Trophoblast cell (in vitro differentiated cells and primary cell): Measurements from ENCODE around the gene STAC.

Experiments used
- DNase-seq, 2 donors: peaks; one replicate each; pipeline ENCODE4 v3.0.0-alpha.2; 2016
- H2AFZ ChIP-seq: 2 replicates; pipeline ENCODE4 v1.6.1; 2013; ENCODE audit warnings: low read length, moderate library complexity, mild to moderate bottlenecking; ENCODE audit not compliant: insufficient read depth, poor library complexity
- H2AK5ac ChIP-seq: 2 replicates; pipeline ENCODE4 v1.6.1; 2013; ENCODE audit warnings: mild to moderate bottlenecking, low read length
- H2BK120ac ChIP-seq: 2 replicates; pipeline ENCODE4 v1.6.1; 2013; ENCODE audit warnings: low read length, mild to moderate bottlenecking, moderate library complexity; ENCODE audit not compliant: insufficient read depth, poor library complexity
- H2BK12ac ChIP-seq: 2 replicates; pipeline ENCODE4 v1.6.1; 2013; ENCODE audit warnings: mild to moderate bottlenecking, low read length, moderate library complexity
- H2BK5ac ChIP-seq: 2 replicates; pipeline ENCODE4 v1.6.1; 2013; ENCODE audit warnings: low read length, low read depth, moderate library complexity, mild to moderate bottlenecking; ENCODE audit not compliant: poor library complexity
- H3K14ac ChIP-seq: 2 replicates; pipeline ENCODE4 v1.6.1; 2013; ENCODE audit warnings: mild to moderate bottlenecking, low read length
- H3K18ac ChIP-seq: 2 replicates; pipeline ENCODE4 v1.6.1; 2013; ENCODE audit warnings: mild to moderate bottlenecking, low read length
- H3K23ac ChIP-seq: 2 replicates; pipeline ENCODE4 v1.6.1; 2013; ENCODE audit warnings: low read length
- H3K27ac ChIP-seq: 2 replicates; pipeline ENCODE4 v1.5.1; 2013; ENCODE audit warnings: low read depth, mild to moderate bottlenecking, inconsistent platforms, low read length, moderate library complexity
- H3K27me3 ChIP-seq: 2 replicates; pipeline ENCODE4 v1.6.1; 2013; ENCODE audit warnings: inconsistent platforms, mild to moderate bottlenecking, low read length, moderate library complexity; ENCODE audit not compliant: insufficient read depth
- H3K36me3 ChIP-seq, 2 experiments: 1 replicate in 1 of 2; 2 replicates in 1 of 2; pipeline ENCODE4 v1.6.1; 2013; ENCODE audit warnings: low read length in 2 of 2, mild to moderate bottlenecking in 2 of 2, moderate library complexity in 1 of 2; ENCODE audit not compliant: insufficient read depth in 2 of 2, control insufficient read depth in 1 of 2
- H3K4ac ChIP-seq: 2 replicates; pipeline ENCODE4 v1.6.1; 2013; ENCODE audit warnings: low read depth, mild to moderate bottlenecking, low read length, moderate library complexity
- H3K4me1 ChIP-seq, 2 experiments: 1 replicate in 1 of 2; 2 replicates in 1 of 2; pipeline ENCODE4 v1.6.1; 2013; ENCODE audit warnings: low read length in 2 of 2, mild to moderate bottlenecking in 2 of 2, moderate library complexity in 1 of 2; ENCODE audit not compliant: insufficient read depth in 2 of 2, control insufficient read depth in 1 of 2
- H3K4me2 ChIP-seq: 2 replicates; pipeline ENCODE4 v1.6.1; 2013; ENCODE audit warnings: inconsistent platforms, mild to moderate bottlenecking, low read length, moderate library complexity
- H3K4me3 ChIP-seq: 2 replicates; pipeline ENCODE4 v1.5.1; 2013; ENCODE audit warnings: mild to moderate bottlenecking, low read depth, low read length, inconsistent platforms
- H3K79me1 ChIP-seq: one replicate; pipeline ENCODE4 v1.6.1; 2013; ENCODE audit warnings: low read length
- H3K79me2 ChIP-seq: 2 replicates; pipeline ENCODE4 v1.6.1; 2013; ENCODE audit warnings: low read length, mild to moderate bottlenecking; ENCODE audit not compliant: control insufficient read depth, insufficient read depth, poor library complexity
- H3K9ac ChIP-seq: 2 replicates; pipeline ENCODE4 v1.6.1; 2013; ENCODE audit warnings: mild to moderate bottlenecking, low read length
- H3K9me3 ChIP-seq: 2 replicates; pipeline ENCODE4 v1.6.1; 2013; ENCODE audit warnings: low read depth, mild to moderate bottlenecking, control low read depth, inconsistent platforms, low read length; ENCODE audit not compliant: insufficient read depth
- H4K12ac ChIP-seq: 2 replicates; pipeline ENCODE4 v1.6.1; 2013; ENCODE audit warnings: low read depth, mild to moderate bottlenecking, low read length, moderate library complexity
- H4K8ac ChIP-seq: 2 replicates; pipeline ENCODE4 v1.6.1; 2013; ENCODE audit warnings: low read depth, mild to moderate bottlenecking, low read length, moderate library complexity
- H4K91ac ChIP-seq: one replicate; pipeline ENCODE4 v1.6.1; 2013; ENCODE audit warnings: low read depth, mild to moderate bottlenecking, low read length, moderate library complexity
- WGBS: extraction: QIAGEN DNeasy Blood & Tissue Kit; methylation state at CpG from one replicate; pipeline ENCODE4 v1.1.7; 2013; ENCODE audit warnings: missing lambda C conversion rate; ENCODE audit not compliant: insufficient read length, insufficient coverage; ENCODE audit errors: extremely low coverage; 5-methylcytosine and 5-hydroxymethylcytosine counted together

Gene STAC

DNA sequence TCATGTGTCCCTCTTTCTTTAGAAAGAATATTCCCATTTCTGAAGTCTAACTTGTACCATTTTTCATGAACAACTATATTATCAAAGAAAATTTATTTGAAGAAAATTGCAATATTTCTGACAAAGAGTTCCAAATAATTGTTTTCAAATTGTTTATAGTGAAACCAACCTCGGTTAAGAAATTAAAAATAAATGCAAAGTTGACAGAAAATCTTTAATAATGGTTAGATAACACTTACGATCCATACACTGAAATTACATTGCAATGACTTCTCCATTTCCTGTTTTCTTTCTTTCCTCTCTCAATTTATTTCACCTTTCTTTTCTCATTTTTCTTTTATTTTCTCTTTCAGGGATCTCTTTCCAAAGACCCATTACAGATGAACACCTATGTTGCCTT is 125.1 kb downstream of the STAC start:
- Histone ChIP-seq H4K12ac (no peak overlapping the region), H3K4me3 (no peak overlapping the region), H3K4ac (no peak overlapping the region), H2BK120ac (no peak overlapping the region), H3K27ac (no peak overlapping the region), H2AFZ (no peak overlapping the region), H3K18ac (no peak overlapping the region), H4K91ac (no peak overlapping the region), H3K79me2 (no peaks in the 10 kb centered on the region), H2AK5ac (no peak overlapping the region), H3K27me3 (no peaks in the 10 kb centered on the region), H3K79me1 (no peaks in the 10 kb centered on the region), H3K14ac (no peak overlapping the region), H3K36me3 (peaks cover 1 to 2% of the 10 kb centered on the region in 2 experiments), H4K8ac (no peak overlapping the region), H3K23ac (no peak overlapping the region), H3K4me1 (no peaks in the 10 kb centered on the region), H2BK5ac (no peak overlapping the region), H3K4me2 (no peak overlapping the region), H2BK12ac (no peak overlapping the region), H3K9ac (no peak overlapping the region), H3K9me3 (no peaks in the 10 kb centered on the region)
- WGBS, result no CpG with 5 or more reads among the region's 2 CpGs
- no peak for DNase-seq

DNA sequence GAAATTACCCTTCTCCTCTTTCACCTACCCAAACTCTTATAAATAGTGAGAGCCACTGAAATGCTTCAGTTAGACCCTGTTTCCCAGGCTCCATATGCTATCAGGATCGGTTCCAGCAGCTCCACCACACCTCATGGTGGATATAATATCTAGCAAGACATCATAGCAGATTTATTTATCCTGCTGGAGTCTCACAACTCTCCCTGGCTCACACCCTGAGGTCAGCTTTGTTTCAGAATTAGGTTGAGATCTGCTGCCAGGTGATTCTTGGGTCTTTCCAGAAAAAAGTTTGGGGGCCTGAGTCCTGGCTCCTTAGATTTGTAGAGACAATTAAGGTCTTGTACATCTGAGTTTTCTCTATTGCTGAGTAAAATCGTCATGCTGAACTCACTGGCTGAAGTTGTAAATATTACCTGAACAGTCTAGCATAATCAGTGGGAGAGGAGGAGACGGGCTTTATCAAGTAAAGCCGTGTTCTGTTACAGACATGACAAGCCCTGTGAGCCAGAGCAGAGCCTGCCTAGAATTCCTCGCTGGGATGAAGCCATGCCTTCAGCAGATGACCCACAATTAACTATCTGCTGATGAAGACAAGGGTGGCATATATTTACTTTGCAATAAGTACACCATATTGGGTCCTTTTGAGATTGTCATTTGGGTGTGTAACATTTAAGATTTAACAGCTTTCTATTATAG is 131.6 kb downstream of the STAC start:
- no peak overlapping the region for H4K12ac ChIP-seq
- H3K4me3 ChIP-seq, result no peak overlapping the region
- H3K36me3 ChIP-seq, result no peaks in the 10 kb centered on the region
- peak overlapping the region; percentile 60 for H4K91ac ChIP-seq
- peak overlapping the region; percentile 41 for H2BK120ac ChIP-seq
- H3K27me3 ChIP-seq, result no peaks in the 10 kb centered on the region
- peaks cover 9 to 15% of the 10 kb centered on the region in 2 experiments for H3K4me1 ChIP-seq
- no peak overlapping the region for H3K18ac ChIP-seq
- H3K79me1 ChIP-seq, result peaks cover 11% of the 10 kb centered on the region
- no peak overlapping the region for H3K9ac ChIP-seq
- WGBS, result no CpG with 5 or more reads among the region's 5 CpGs
- no peak overlapping the region for H2AFZ ChIP-seq
- H3K4ac ChIP-seq, result no peak overlapping the region
- H2AK5ac ChIP-seq, result peak overlapping the region; percentile 19
- H3K79me2 ChIP-seq, result no peaks in the 10 kb centered on the region
- H3K4me2 ChIP-seq, result no peak overlapping the region
- peak overlapping the region; percentile 13 for H4K8ac ChIP-seq
- no peak for DNase-seq
- H3K14ac ChIP-seq, result no peak overlapping the region
- peak overlapping the region; percentile 52 for H3K27ac ChIP-seq
- H2BK12ac ChIP-seq, result peak overlapping the region; percentile 23
- H3K23ac ChIP-seq, result no peak overlapping the region
- H3K9me3 ChIP-seq, result no peaks in the 10 kb centered on the region
- H2BK5ac ChIP-seq, result peak overlapping the region; percentile 69

DNA sequence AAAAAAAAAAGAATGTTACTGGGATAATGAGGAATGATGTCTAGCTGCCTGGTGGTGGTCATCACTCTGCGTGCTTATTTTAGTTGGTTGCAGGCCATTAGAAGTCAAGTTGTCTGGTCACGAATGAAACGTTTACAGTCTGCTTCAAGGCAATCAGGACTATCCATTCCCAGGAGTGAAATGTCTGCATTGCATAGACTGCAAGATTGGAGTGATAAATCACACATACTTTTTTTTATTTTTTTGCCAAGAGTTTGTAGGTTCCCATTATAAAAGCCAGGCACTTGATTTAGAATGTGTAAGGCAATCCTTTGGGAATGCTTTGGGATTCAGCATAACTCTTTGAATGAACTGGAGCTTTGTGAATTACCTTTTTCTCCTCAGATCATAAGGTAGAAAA is 132.3 kb downstream of the STAC start:
- no peak overlapping the region for H4K12ac ChIP-seq
- H3K27me3 ChIP-seq, result no peaks in the 10 kb centered on the region
- no peaks in the 10 kb centered on the region for H3K9me3 ChIP-seq
- H3K14ac ChIP-seq, result no peak overlapping the region
- no peak overlapping the region for H4K91ac ChIP-seq
- no peak for DNase-seq
- H2AK5ac ChIP-seq, result no peak overlapping the region
- no peak overlapping the region for H3K23ac ChIP-seq
- no peak overlapping the region for H3K4ac ChIP-seq
- H2BK12ac ChIP-seq, result no peak overlapping the region
- no peak overlapping the region for H3K4me3 ChIP-seq
- no peaks in the 10 kb centered on the region for H3K79me2 ChIP-seq
- no peak overlapping the region for H2BK120ac ChIP-seq
- H3K79me1 ChIP-seq, result peaks cover 11% of the 10 kb centered on the region
- no CpG with 5 or more reads among the region's 3 CpGs for WGBS
- no peak overlapping the region for H3K27ac ChIP-seq
- no peak overlapping the region for H3K4me2 ChIP-seq
- no peak overlapping the region for H4K8ac ChIP-seq
- H3K9ac ChIP-seq, result no peak overlapping the region
- no peak overlapping the region for H2BK5ac ChIP-seq
- H3K18ac ChIP-seq, result no peak overlapping the region
- no peak overlapping the region for H2AFZ ChIP-seq
- no peaks in the 10 kb centered on the region for H3K36me3 ChIP-seq
- peaks cover 9 to 15% of the 10 kb centered on the region in 2 experiments for H3K4me1 ChIP-seq

DNA sequence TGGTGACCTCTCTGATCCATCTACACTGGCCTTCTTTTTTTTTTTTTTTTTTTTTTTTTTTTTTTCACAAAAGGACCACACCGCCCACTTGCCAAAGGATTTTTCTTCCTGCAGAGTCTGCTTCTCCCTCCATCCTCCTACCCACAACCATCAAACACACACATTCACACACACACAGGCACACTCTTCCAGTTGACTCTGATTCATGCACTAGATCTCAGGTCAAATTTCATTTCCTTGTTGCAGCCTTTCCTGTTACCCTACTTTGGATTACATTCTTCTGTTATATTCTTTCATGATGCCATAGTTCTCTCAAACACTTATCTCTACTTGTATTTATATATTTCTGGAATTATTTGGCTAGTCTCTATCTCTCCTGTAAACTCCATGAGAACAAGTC is 133.9 kb downstream of the STAC start:
- Histone ChIP-seq H3K27me3 (no peaks in the 10 kb centered on the region), H3K36me3 (no peaks in the 10 kb centered on the region), H3K9me3 (no peaks in the 10 kb centered on the region), H2AFZ (no peak overlapping the region), H4K12ac (no peak overlapping the region), H2BK120ac (no peak overlapping the region), H3K79me2 (no peaks in the 10 kb centered on the region), H3K27ac (no peak overlapping the region), H3K4me3 (no peak overlapping the region), H3K23ac (no peak overlapping the region), H3K14ac (no peak overlapping the region), H3K18ac (no peak overlapping the region), H3K4ac (no peak overlapping the region), H2BK5ac (no peak overlapping the region), H3K4me2 (no peak overlapping the region), H4K91ac (peak overlapping the region; percentile 62), H3K79me1 (peaks cover 11% of the 10 kb centered on the region), H3K4me1 (peaks cover 12 to 18% of the 10 kb centered on the region in 2 experiments), H2AK5ac (no peak overlapping the region), H2BK12ac (no peak overlapping the region), H4K8ac (no peak overlapping the region), H3K9ac (no peak overlapping the region)
- WGBS, result no CpG with 5 or more reads among the region's 1 CpG
- peak in 1 of 2 donors; percentile 22 for DNase-seq
